Measurements from ENCODE around the gene RAB4A.
"Not testable (repeated sequence)": the region's sequence is repeated elsewhere in the genome, so short reads cannot be mapped to it uniquely, and the experiment has no call there.

Gene RAB4A

GRCh38 chr1:229298887-229299503 lies 28.1 kb downstream of the RAB4A start:
- no peak for DNase-seq

GRCh38 chr1:229300099-229300757 lies 29.3 kb downstream of the RAB4A start:
- no peak for DNase-seq

GRCh38 chr1:229302740-229303139 lies 31.8 kb downstream of the RAB4A start:
- no peak for DNase-seq

- no peak for DNase-seq
Observed at GRCh38 chr1:229303855-229304254, 32.9 kb downstream of the RAB4A start.

- no peak for DNase-seq
Observed at GRCh38 chr1:229305392-229305791, 34.5 kb downstream of the RAB4A start.

GRCh38 chr1:229309074-229309473 lies 38.2 kb downstream of the RAB4A start:
- DNase-seq: no peak

- no peak for DNase-seq
Observed at GRCh38 chr1:229309684-229310083, 38.8 kb downstream of the RAB4A start.

GRCh38 chr1:229310833-229311232 lies 39.9 kb downstream of the RAB4A start:
- DNase-seq: no peak

GRCh38 chr1:229316166-229316565 lies 45.3 kb downstream of the RAB4A start:
- no peak for DNase-seq

GRCh38 chr1:229318056-229318455 lies 47.1 kb downstream of the RAB4A start:
- DNase-seq: no peak

- no peak for DNase-seq
Observed at GRCh38 chr1:229319487-229319886, 48.6 kb downstream of the RAB4A start.

GRCh38 chr1:229323201-229323600 lies 52.3 kb downstream of the RAB4A start:
- no peak for DNase-seq

- DNase-seq: no peak
Observed at GRCh38 chr1:229323885-229324553, 53.1 kb downstream of the RAB4A start.

GRCh38 chr1:229325401-229325800 lies 54.5 kb downstream of the RAB4A start:
- no peak for DNase-seq

GRCh38 chr1:229325853-229326487 lies 55.1 kb downstream of the RAB4A start:
- no peak for DNase-seq

- no peak for DNase-seq
Observed at GRCh38 chr1:229326601-229327000, 55.7 kb downstream of the RAB4A start.

- DNase-seq: not testable (repeated sequence)
Observed at GRCh38 chr1:229327765-229328164, 56.9 kb downstream of the RAB4A start.

GRCh38 chr1:229328598-229329362 lies 57.9 kb downstream of the RAB4A start:
- no peak for DNase-seq

GRCh38 chr1:229334269-229334668 lies 63.4 kb downstream of the RAB4A start:
- DNase-seq: no peak

GRCh38 chr1:229334716-229335115 lies 63.8 kb downstream of the RAB4A start:
- no peak for DNase-seq

- DNase-seq: no peak
Observed at GRCh38 chr1:229336345-229336744, 65.4 kb downstream of the RAB4A start.

GRCh38 chr1:229339086-229339485 lies 68.2 kb downstream of the RAB4A start:
- DNase-seq: no peak

- no peak for DNase-seq
Observed at GRCh38 chr1:229339520-229339919, 68.6 kb downstream of the RAB4A start.

All from SW 1271 (cell line).